NCI-H524 treated with DMSO at 0.1 percent for 48 hours (cell line): ENCODE data around the gene GRWD1.

ENCODE experiments used
- DNase-seq: peaks from one replicate; lab custom pipeline; 2025; lab: John Stamatoyannopoulos, UW

The GRWD1 gene

GRCh38 chr19:48456864-48457263 lies 11.1 kb downstream of the GRWD1 start:
- no peak for DNase-seq

GRCh38 chr19:48458016-48458415 lies 12.2 kb downstream of the GRWD1 start:
- DNase-seq, result no peak

- no peak for DNase-seq
These were observed 15.8 kb downstream of the GRWD1 start for GRCh38 chr19:48461651-48461981.

- no peak for DNase-seq
These were observed 16.3 kb downstream of the GRWD1 start for GRCh38 chr19:48461982-48462655.

- DNase-seq, result no peak
These were observed 19.4 kb downstream of the GRWD1 start for GRCh38 chr19:48465215-48465614.

- DNase-seq, result no peak
These were observed 21.0 kb downstream of the GRWD1 start for GRCh38 chr19:48466561-48467325.

GRCh38 chr19:48468772-48469288 lies 23.0 kb downstream of the GRWD1 start:
- DNase-seq, result peak; percentile 99

GRCh38 chr19:48469289-48469881 lies 23.6 kb downstream of the GRWD1 start, which contains the start of gene CYTH2:
TSS of gene CYTH2 (plus strand) at chr19:48469369. CDS start at chr19:48469508, 139 bp downstream.
- no peak for DNase-seq

- no peak for DNase-seq
These were observed 24.3 kb downstream of the GRWD1 start for GRCh38 chr19:48469934-48470680.

GRCh38 chr19:48470856-48471255 lies 25.1 kb downstream of the GRWD1 start:
- no peak for DNase-seq

- no peak for DNase-seq
These were observed 26.1 kb downstream of the GRWD1 start for GRCh38 chr19:48471836-48472235.

- no peak for DNase-seq
These were observed 27.6 kb downstream of the GRWD1 start for GRCh38 chr19:48473161-48473966.

- DNase-seq, result no peak
These were observed 28.4 kb downstream of the GRWD1 start for GRCh38 chr19:48474084-48474592.

- DNase-seq, result no peak
These were observed 29.7 kb downstream of the GRWD1 start for GRCh38 chr19:48475369-48476068.

- no peak for DNase-seq
These were observed 30.4 kb downstream of the GRWD1 start for GRCh38 chr19:48476176-48476575.

- no peak for DNase-seq
These were observed 31.4 kb downstream of the GRWD1 start for GRCh38 chr19:48477067-48477685.

- no peak for DNase-seq
These were observed 32.0 kb downstream of the GRWD1 start for GRCh38 chr19:48477698-48478338.

GRCh38 chr19:48478339-48479256 lies 32.8 kb downstream of the GRWD1 start:
- DNase-seq, result no peak
